ENCODE data around the gene SOAT2.

SOAT2 gene

GRCh38 chr12:53065975-53066931 lies 37.0 kb upstream of the SOAT2 start:
- Histone ChIP-seq H3K4me3 (ENCODE audit: low read depth in 1 of 5, low read length in 5 of 5) (peak overlapping the region; percentile 47 to 68 (median 55)), H3K4me1 (ENCODE audit: control insufficient read depth in 5 of 5, insufficient read depth in 5 of 5, low read length in 5 of 5) (peaks cover 34 to 84% (median 81%) of the 10 kb centered on the region in 5 donors), H3K27ac (ENCODE audit: low read depth, low read length) (peak overlapping the region; percentile 93), H3K9me3 (ENCODE audit: control insufficient read depth in 5 of 5, low read length in 5 of 5) (no peaks in the 10 kb centered on the region), H3K27me3 (ENCODE audit: control insufficient read depth in 5 of 5, insufficient read depth in 4 of 5, low read length in 5 of 5) (peaks cover 0 to 3% (median 0%) of the 10 kb centered on the region in 5 donors), H3K36me3 (ENCODE audit: control insufficient read depth in 5 of 5, insufficient read depth in 5 of 5, low read length in 5 of 5) (peaks cover 0 to 87% (median 60%) of the 10 kb centered on the region in 5 donors), H3K9ac (ENCODE audit: low read length in 5 of 5) (peak overlapping the region in 3 of 5 donors; percentile 5 to 84 (median 55))

GRCh38 chr12:53067074-53067992 lies 36.0 kb upstream of the SOAT2 start:
- Histone ChIP-seq H3K9ac (ENCODE audit: low read length in 5 of 5) (no peak overlapping the region), H3K9me3 (ENCODE audit: control insufficient read depth in 5 of 5, low read length in 5 of 5) (no peaks in the 10 kb centered on the region), H3K36me3 (ENCODE audit: control insufficient read depth in 5 of 5, insufficient read depth in 5 of 5, low read length in 5 of 5) (peaks cover 0 to 78% (median 49%) of the 10 kb centered on the region in 5 donors), H3K27ac (ENCODE audit: low read depth, low read length) (peak overlapping the region; percentile 93), H3K27me3 (ENCODE audit: control insufficient read depth in 5 of 5, insufficient read depth in 4 of 5, low read length in 5 of 5) (peaks cover 0 to 3% (median 0%) of the 10 kb centered on the region in 5 donors), H3K4me1 (ENCODE audit: control insufficient read depth in 5 of 5, insufficient read depth in 5 of 5, low read length in 5 of 5) (peaks cover 31 to 84% (median 81%) of the 10 kb centered on the region in 5 donors), H3K4me3 (ENCODE audit: low read depth in 1 of 5, low read length in 5 of 5) (no peak overlapping the region)

GRCh38 chr12:53067993-53068770 lies 35.1 kb upstream of the SOAT2 start:
- Histone ChIP-seq H3K4me1 (ENCODE audit: control insufficient read depth in 5 of 5, insufficient read depth in 5 of 5, low read length in 5 of 5) (peaks cover 32 to 84% (median 80%) of the 10 kb centered on the region in 5 donors), H3K27me3 (ENCODE audit: control insufficient read depth in 5 of 5, insufficient read depth in 4 of 5, low read length in 5 of 5) (peaks cover 0 to 3% (median 0%) of the 10 kb centered on the region in 5 donors), H3K4me3 (ENCODE audit: low read depth in 1 of 5, low read length in 5 of 5) (no peak overlapping the region), H3K9ac (ENCODE audit: low read length in 5 of 5) (peak overlapping the region in 2 of 5 donors; percentile 6 to 42), H3K36me3 (ENCODE audit: control insufficient read depth in 5 of 5, insufficient read depth in 5 of 5, low read length in 5 of 5) (peaks cover 0 to 75% (median 41%) of the 10 kb centered on the region in 5 donors), H3K9me3 (ENCODE audit: control insufficient read depth in 5 of 5, low read length in 5 of 5) (no peaks in the 10 kb centered on the region), H3K27ac (ENCODE audit: low read depth, low read length) (peak overlapping the region; percentile 60)

- no peaks in the 10 kb centered on the region for H3K9me3 ChIP-seq (ENCODE audit: control insufficient read depth in 5 of 5, low read length in 5 of 5)
- H3K27ac ChIP-seq (ENCODE audit: low read depth, low read length) = peak overlapping the region; percentile 60
- peaks cover 26 to 81% (median 78%) of the 10 kb centered on the region in 5 donors for H3K4me1 ChIP-seq (ENCODE audit: control insufficient read depth in 5 of 5, insufficient read depth in 5 of 5, low read length in 5 of 5)
- H3K27me3 ChIP-seq (ENCODE audit: control insufficient read depth in 5 of 5, insufficient read depth in 4 of 5, low read length in 5 of 5) = peaks cover 0 to 3% (median 0%) of the 10 kb centered on the region in 5 donors
- H3K9ac ChIP-seq (ENCODE audit: low read length in 5 of 5) = peak overlapping the region in 1 of 5 donors; percentile 37
- H3K36me3 ChIP-seq (ENCODE audit: control insufficient read depth in 5 of 5, insufficient read depth in 5 of 5, low read length in 5 of 5) = peaks cover 0 to 70% (median 37%) of the 10 kb centered on the region in 5 donors
- H3K4me3 ChIP-seq (ENCODE audit: low read depth in 1 of 5, low read length in 5 of 5) = no peak overlapping the region
These were observed 34.3 kb upstream of the SOAT2 start for GRCh38 chr12:53068811-53069585.

GRCh38 chr12:53069621-53070410 lies 33.5 kb upstream of the SOAT2 start:
- Histone ChIP-seq H3K9ac (ENCODE audit: low read length in 5 of 5) (peak overlapping the region in 1 of 5 donors; percentile 37), H3K27me3 (ENCODE audit: control insufficient read depth in 5 of 5, insufficient read depth in 4 of 5, low read length in 5 of 5) (peaks cover 0 to 3% (median 0%) of the 10 kb centered on the region in 5 donors), H3K9me3 (ENCODE audit: control insufficient read depth in 5 of 5, low read length in 5 of 5) (no peaks in the 10 kb centered on the region), H3K4me3 (ENCODE audit: low read depth in 1 of 5, low read length in 5 of 5) (no peak overlapping the region), H3K27ac (ENCODE audit: low read depth, low read length) (peak overlapping the region; percentile 72), H3K36me3 (ENCODE audit: control insufficient read depth in 5 of 5, insufficient read depth in 5 of 5, low read length in 5 of 5) (peaks cover 0 to 70% (median 37%) of the 10 kb centered on the region in 5 donors), H3K4me1 (ENCODE audit: control insufficient read depth in 5 of 5, insufficient read depth in 5 of 5, low read length in 5 of 5) (peaks cover 19 to 81% (median 78%) of the 10 kb centered on the region in 5 donors)

GRCh38 chr12:53070877-53071492 lies 32.3 kb upstream of the SOAT2 start:
- no peak overlapping the region for H3K9ac ChIP-seq (ENCODE audit: low read length in 5 of 5)
- peaks cover under 1 to 71% (median 41%) of the 10 kb centered on the region in 5 donors for H3K36me3 ChIP-seq (ENCODE audit: control insufficient read depth in 5 of 5, insufficient read depth in 5 of 5, low read length in 5 of 5)
- peak overlapping the region; percentile 72 for H3K27ac ChIP-seq (ENCODE audit: low read depth, low read length)
- H3K27me3 ChIP-seq (ENCODE audit: control insufficient read depth in 5 of 5, insufficient read depth in 4 of 5, low read length in 5 of 5) = peaks cover 0 to 3% (median 0%) of the 10 kb centered on the region in 5 donors
- H3K4me1 ChIP-seq (ENCODE audit: control insufficient read depth in 5 of 5, insufficient read depth in 5 of 5, low read length in 5 of 5) = peaks cover 17 to 70% (median 68%) of the 10 kb centered on the region in 5 donors
- no peak overlapping the region for H3K4me3 ChIP-seq (ENCODE audit: low read depth in 1 of 5, low read length in 5 of 5)
- H3K9me3 ChIP-seq (ENCODE audit: control insufficient read depth in 5 of 5, low read length in 5 of 5) = no peaks in the 10 kb centered on the region

GRCh38 chr12:53071591-53072551 lies 31.4 kb upstream of the SOAT2 start:
- H3K9ac ChIP-seq (ENCODE audit: low read length in 5 of 5) = peak overlapping the region in 3 of 5 donors; percentile 3 to 52 (median 33)
- H3K9me3 ChIP-seq (ENCODE audit: control insufficient read depth in 5 of 5, low read length in 5 of 5) = no peaks in the 10 kb centered on the region
- peaks cover 11 to 63% (median 61%) of the 10 kb centered on the region in 5 donors for H3K4me1 ChIP-seq (ENCODE audit: control insufficient read depth in 5 of 5, insufficient read depth in 5 of 5, low read length in 5 of 5)
- H3K27me3 ChIP-seq (ENCODE audit: control insufficient read depth in 5 of 5, insufficient read depth in 4 of 5, low read length in 5 of 5) = no peaks in the 10 kb centered on the region
- peak overlapping the region; percentile 72 for H3K27ac ChIP-seq (ENCODE audit: low read depth, low read length)
- H3K4me3 ChIP-seq (ENCODE audit: low read depth in 1 of 5, low read length in 5 of 5) = peak overlapping the region in 4 of 5 donors; percentile 22 to 37 (median 30)
- peaks cover 4 to 73% (median 45%) of the 10 kb centered on the region in 5 donors for H3K36me3 ChIP-seq (ENCODE audit: control insufficient read depth in 5 of 5, insufficient read depth in 5 of 5, low read length in 5 of 5)
